ENCODE measurements around the gene EYS.

Gene EYS

DNA sequence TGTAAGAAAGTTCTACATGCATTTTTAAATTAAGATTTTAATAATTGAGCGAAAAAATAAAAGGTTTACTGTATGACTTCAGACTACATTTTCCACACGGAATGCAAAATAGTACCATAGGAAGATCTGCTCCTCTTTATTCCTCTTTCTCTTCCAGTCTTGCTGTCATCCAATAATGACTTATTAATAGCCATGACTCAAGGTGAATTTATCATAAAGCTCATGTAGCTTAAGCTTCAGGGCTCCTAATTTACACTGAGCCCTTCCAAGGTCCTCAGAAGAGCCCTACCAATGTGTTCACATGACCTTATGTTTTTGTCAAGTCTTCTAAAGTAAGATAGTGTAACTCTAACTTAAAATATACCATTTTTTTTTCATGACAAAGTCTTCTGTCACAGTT, 1561.4 kb downstream of the EYS start:
- no peak for TF ChIP-seq POLR2AphosphoS5 (IDR thresholded peaks at IDR 0.05; ENCODE audit: low read depth, low read length)
- no peak for TF ChIP-seq SIN3A (IDR thresholded peaks at IDR 0.05; ENCODE audit: borderline replicate concordance, insufficient read depth, low read length)
- no peak for TF ChIP-seq TAF1 (IDR thresholded peaks at IDR 0.05; ENCODE audit: borderline replicate concordance, insufficient read depth, low read length)
- TF ChIP-seq FOXP2 (optimal IDR thresholded peaks at IDR 0.05; ENCODE audit: borderline replicate concordance, extremely low read depth, extremely low read length, insufficient read depth) = no peak

DNA sequence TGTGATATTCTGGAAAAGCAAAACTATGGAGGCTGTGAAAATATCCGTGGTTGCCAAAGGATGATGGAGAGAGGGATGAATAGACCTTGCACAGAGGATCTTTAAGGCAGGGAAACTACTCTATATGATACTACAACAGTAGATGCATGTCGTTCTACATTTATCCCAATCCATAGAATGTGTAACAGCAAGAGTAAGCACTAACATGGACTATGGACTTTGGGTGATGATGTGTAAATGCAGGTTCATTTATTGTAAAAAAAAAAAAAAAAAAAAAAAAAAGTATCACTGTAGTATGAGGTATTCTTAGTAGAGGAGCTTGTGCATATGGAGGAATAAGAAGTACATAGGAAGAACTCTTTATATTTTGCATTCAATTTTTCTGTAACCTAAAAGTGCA, 1563.9 kb downstream of the EYS start:
- TF ChIP-seq SIN3A (IDR thresholded peaks at IDR 0.05; ENCODE audit: borderline replicate concordance, insufficient read depth, low read length) (no peak), FOXP2 (optimal IDR thresholded peaks at IDR 0.05; ENCODE audit: borderline replicate concordance, extremely low read depth, extremely low read length, insufficient read depth) (no peak), REST (IDR thresholded peaks at IDR 0.05; ENCODE audit: insufficient read depth in 1 of 2, low read depth in 2 of 2, low read length in 2 of 2) (no peak), TAF1 (IDR thresholded peaks at IDR 0.05; ENCODE audit: borderline replicate concordance, insufficient read depth, low read length) (no peak), POLR2AphosphoS5 (IDR thresholded peaks at IDR 0.05; ENCODE audit: low read depth, low read length) (no peak)

- TF ChIP-seq TAF1 (IDR thresholded peaks at IDR 0.05; ENCODE audit: borderline replicate concordance, insufficient read depth, low read length) (no peak), FOXP2 (optimal IDR thresholded peaks at IDR 0.05; ENCODE audit: borderline replicate concordance, extremely low read depth, extremely low read length, insufficient read depth) (no peak), REST (IDR thresholded peaks at IDR 0.05; ENCODE audit: insufficient read depth in 1 of 2, low read depth in 2 of 2, low read length in 2 of 2) (no peak), SIN3A (IDR thresholded peaks at IDR 0.05; ENCODE audit: borderline replicate concordance, insufficient read depth, low read length) (no peak), POLR2AphosphoS5 (IDR thresholded peaks at IDR 0.05; ENCODE audit: low read depth, low read length) (no peak)
These were observed 1565.3 kb downstream of the EYS start for GRCh38 chr6:64141680-64142079.

DNA sequence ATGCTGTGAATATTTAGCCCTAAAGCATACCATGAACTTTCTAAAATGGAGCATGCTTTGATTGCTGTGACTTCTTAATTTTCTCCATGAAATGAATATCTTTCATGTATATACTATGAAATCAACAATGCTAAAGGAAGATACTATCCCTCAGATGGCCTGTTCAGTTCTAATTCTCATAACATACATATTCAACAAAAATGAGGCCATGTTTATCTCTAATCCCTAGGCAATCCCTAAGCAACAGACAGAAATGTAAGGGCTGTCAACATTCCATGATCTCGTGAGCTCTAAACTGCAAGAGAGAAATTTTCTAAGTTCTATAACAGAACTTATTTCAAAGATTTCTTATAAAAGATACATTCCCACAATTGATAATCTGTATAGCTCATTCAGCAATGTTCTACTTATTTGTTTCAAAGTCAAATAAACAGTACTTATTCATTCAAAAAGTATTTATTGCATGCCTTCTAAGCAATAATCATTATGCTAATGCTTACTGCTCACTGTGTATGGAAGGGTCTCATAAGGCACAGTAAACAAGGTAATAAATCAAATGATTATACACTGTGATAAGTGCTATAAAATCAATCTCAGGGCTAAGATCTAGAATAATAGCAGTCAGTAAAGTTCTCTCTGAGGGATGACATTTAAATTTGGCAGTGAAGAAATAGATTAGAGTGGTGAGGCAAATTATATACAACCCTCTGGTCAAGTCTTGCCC, 1578.6 kb downstream of the EYS start:
- TF ChIP-seq SIN3A (IDR thresholded peaks at IDR 0.05; ENCODE audit: borderline replicate concordance, insufficient read depth, low read length) (no peak), TAF1 (IDR thresholded peaks at IDR 0.05; ENCODE audit: borderline replicate concordance, insufficient read depth, low read length) (no peak), POLR2AphosphoS5 (IDR thresholded peaks at IDR 0.05; ENCODE audit: low read depth, low read length) (no peak), FOXP2 (optimal IDR thresholded peaks at IDR 0.05; ENCODE audit: borderline replicate concordance, extremely low read depth, extremely low read length, insufficient read depth) (no peak), REST (IDR thresholded peaks at IDR 0.05; ENCODE audit: insufficient read depth in 1 of 2, low read depth in 2 of 2, low read length in 2 of 2) (no peak)

- TF ChIP-seq POLR2AphosphoS5 (IDR thresholded peaks at IDR 0.05; ENCODE audit: low read depth, low read length) (no peak), REST (IDR thresholded peaks at IDR 0.05; ENCODE audit: insufficient read depth in 1 of 2, low read depth in 2 of 2, low read length in 2 of 2) (no peak), FOXP2 (optimal IDR thresholded peaks at IDR 0.05; ENCODE audit: borderline replicate concordance, extremely low read depth, extremely low read length, insufficient read depth) (no peak), SIN3A (IDR thresholded peaks at IDR 0.05; ENCODE audit: borderline replicate concordance, insufficient read depth, low read length) (no peak), TAF1 (IDR thresholded peaks at IDR 0.05; ENCODE audit: borderline replicate concordance, insufficient read depth, low read length) (no peak)
These were observed 1583.0 kb downstream of the EYS start for GRCh38 chr6:64123761-64124633.
